SK-N-SH (cell line): ENCODE data around the gene AP4E1. TPM values are rescaled to one million over a fixed set of nuclear protein-coding genes. Genes with fewer than 3 reads are reported as not detected.

Source experiments
- CTCF ChIA-PET: fragments of 300-600, 350-600 bp; formaldehyde crosslinking; extraction: SDS; loops from one replicate; lab custom pipeline; 2021; lab: Yijun Ruan, JAX
- POLR2A ChIA-PET: fragments of 350-600 bp; sonication (Branson Sonifier 250); formaldehyde crosslinking; extraction: SDS; loops from one replicate; lab custom pipeline; 2020; ENCODE audit warnings: antibody characterized with exemption, inconsistent platforms; lab: Yijun Ruan, JAX
- DNase-seq: peaks from one replicate; pipeline ENCODE4 v3.0.0; 2012
- H2AFZ ChIP-seq: fragments of 200-600 bp; sonication (generic); 2 replicates; pipeline ENCODE4 v1.8.1; 2016; ENCODE audit warnings: antibody characterized with exemption, mild to moderate bottlenecking, low read depth
- H3F3A ChIP-seq: fragments of 200-600 bp; sonication (generic); replicated peaks from 2 replicates; pipeline ENCODE3; 2016; ENCODE audit warnings: antibody characterized with exemption, mild to moderate bottlenecking; ENCODE audit not compliant: insufficient read depth
- H3K27ac ChIP-seq, 2 experiments: fragments of 200-500 bp in 1 of 2; fragments of 200-600 bp in 1 of 2; sonication (Bioruptor generic) in 1 of 2; sonication (generic), shearing (Covaris generic) in 1 of 2; 2 replicates each; pipeline versions ENCODE4 v1.5.1 to v1.6.1; 2014 to 2016; ENCODE audit warnings: low read depth in 2 of 2, inconsistent platforms in 1 of 2, low read length in 1 of 2, mild to moderate bottlenecking in 1 of 2, mixed read lengths in 1 of 2
- H3K27me3 ChIP-seq: fragments of 200-600 bp; sonication (generic), shearing (Covaris generic); 2 replicates; pipeline ENCODE4 v1.6.1; 2016; ENCODE audit warnings: mixed run types; ENCODE audit not compliant: insufficient read depth
- H3K36me3 ChIP-seq, 2 experiments: fragments of 200-500 bp in 1 of 2; fragments of 200-600 bp in 1 of 2; sonication (Bioruptor generic) in 1 of 2; sonication (generic) in 1 of 2; replicated peaks in 1 of 2; 2 replicates each; pipeline versions ENCODE3 to v1.5.1; 2014 to 2016; ENCODE audit warnings: low read length in 1 of 2, mild to moderate bottlenecking in 1 of 2; ENCODE audit not compliant: insufficient read depth in 2 of 2, control insufficient read depth in 1 of 2
- H3K4me1 ChIP-seq, 2 experiments: fragments of 200-500 bp in 1 of 2; fragments of 200-600 bp in 1 of 2; sonication (Bioruptor generic) in 1 of 2; sonication (generic), shearing (Covaris generic) in 1 of 2; 2 replicates each; pipeline versions ENCODE4 v1.5.1 to v1.6.1; 2014 to 2016; ENCODE audit warnings: low read depth in 1 of 2, low read length in 1 of 2, mixed run types in 1 of 2; ENCODE audit not compliant: insufficient read depth in 2 of 2, control insufficient read depth in 1 of 2
- H3K4me2 ChIP-seq: fragments of 200-600 bp; sonication (generic), shearing (Covaris generic); 2 replicates; pipeline ENCODE4 v1.6.1; 2017; ENCODE audit warnings: mixed run types
- H3K4me3 ChIP-seq, 2 experiments: fragments of 200-500 bp in 1 of 2; fragments of 200-600 bp in 1 of 2; sonication (Bioruptor generic) in 1 of 2; sonication (generic), shearing (Covaris generic) in 1 of 2; 2 replicates each; pipeline versions ENCODE4 v1.5.1 to v1.8.1; 2014 to 2016; ENCODE audit warnings: low read depth in 2 of 2, inconsistent platforms in 1 of 2, low read length in 1 of 2, mild to moderate bottlenecking in 1 of 2, mixed read lengths in 1 of 2, moderate library complexity in 1 of 2
- H3K79me2 ChIP-seq: fragments of 200-600 bp; sonication (generic); 2 replicates; pipeline ENCODE4 v1.8.1; 2017; ENCODE audit warnings: mild to moderate bottlenecking; ENCODE audit not compliant: insufficient read depth
- H3K9ac ChIP-seq: fragments of 200-600 bp; sonication (generic); 2 replicates; pipeline ENCODE4 v1.6.1; 2017; ENCODE audit warnings: mixed run types
- H3K9me2 ChIP-seq: fragments of 200-600 bp; sonication (generic); 2 replicates; pipeline ENCODE4 v1.6.1; 2017; ENCODE audit warnings: mixed run types
- H3K9me3 ChIP-seq: fragments of 200-600 bp; sonication (generic); 2 replicates; pipeline ENCODE4 v1.6.1; 2017; ENCODE audit warnings: mixed run types, mild to moderate bottlenecking, moderate library complexity
- H4K20me1 ChIP-seq: fragments of 200-600 bp; sonication (generic); 2 replicates; pipeline ENCODE4 v1.6.1; 2017; ENCODE audit warnings: mild to moderate bottlenecking, mixed run types; ENCODE audit not compliant: insufficient read depth
- ELF1 ChIP-seq: IDR thresholded peaks from 2 replicates; pipeline ENCODE4 v1.4.0; 2012
- EP300 ChIP-seq, 2 experiments: IDR thresholded peaks; 2 replicates each; pipeline versions ENCODE4 v1.4.0 to v1.6.1; 2012; ENCODE audit warnings: borderline replicate concordance in 1 of 2, low read depth in 1 of 2, low read length in 1 of 2
- EZH2phosphoT487 ChIP-seq: fragments of 200-600 bp; sonication (generic); IDR thresholded peaks from 2 replicates; pipeline ENCODE4 v1.6.1; 2017; ENCODE audit warnings: low read depth, mixed run types, mild to moderate bottlenecking, antibody characterized with exemption, moderate library complexity, borderline replicate concordance
- FOXM1 ChIP-seq: IDR thresholded peaks from 2 replicates; pipeline ENCODE4 v1.4.0; 2012; ENCODE audit warnings: low read depth, mild to moderate bottlenecking
- GABPA ChIP-seq: IDR thresholded peaks from 2 replicates; pipeline ENCODE4 v1.4.0; 2012; ENCODE audit warnings: low read depth, mild to moderate bottlenecking
- GATA2 ChIP-seq: sonication (generic); formaldehyde crosslinking; IDR thresholded peaks from 2 replicates; pipeline ENCODE4 v1.5.0; 2020; ENCODE audit warnings: mild to moderate bottlenecking, missing genetic modification reagents
- RAD21 ChIP-seq: IDR thresholded peaks from 2 replicates; pipeline ENCODE4 v1.6.1; 2012; ENCODE audit warnings: mild to moderate bottlenecking, low read length
- RFX5 ChIP-seq: IDR thresholded peaks from 2 replicates; pipeline ENCODE4 v1.6.1; 2012; ENCODE audit warnings: mild to moderate bottlenecking, improper control_type of control experiment, low read length
- SIN3A ChIP-seq: IDR thresholded peaks from 2 replicates; pipeline ENCODE4 v1.6.1; 2012; ENCODE audit warnings: low read depth, mild to moderate bottlenecking, low read length, moderate library complexity, borderline replicate concordance
- TAF1 ChIP-seq: IDR thresholded peaks from 2 replicates; pipeline ENCODE4 v1.6.1; 2012; ENCODE audit warnings: low read depth, mild to moderate bottlenecking, low read length, moderate library complexity, borderline replicate concordance
- WGBS: methylation state at CpG from one replicate; pipeline ENCODE4 v1.1.6; 2017; ENCODE audit warnings: low lambda C conversion rate; 5-methylcytosine and 5-hydroxymethylcytosine counted together
- polyA plus RNA-seq, 3 experiments: library from polyadenylated mRNA; depleted of rRNA; stranded (reverse); fragments of >200 nt; gene quantifications; 2 replicates each; pipeline ENCODE4 v1.2.3, GENCODE V29; 2012
- TF ChIP-seq, protein P1 (sequence below): fragments of 200-600 bp; sonication (generic); IDR thresholded peaks from 2 replicates; pipeline ENCODE4 v1.6.1; 2017; ENCODE audit warnings: antibody characterized with exemption, mild to moderate bottlenecking, moderate library complexity
- TF ChIP-seq, protein P2 (sequence below): IDR thresholded peaks from 2 replicates; pipeline ENCODE4 v1.4.0; 2012; ENCODE audit warnings: low read depth
- TF ChIP-seq, protein P3 (sequence below): IDR thresholded peaks from 2 replicates; pipeline ENCODE4 v1.4.0; 2012; ENCODE audit warnings: low read depth, borderline replicate concordance

The AP4E1 gene
- polyA plus RNA-seq, 1 of the 3 experiments (the other 2 are of a cell fraction) = 1.6 TPM

DNA sequence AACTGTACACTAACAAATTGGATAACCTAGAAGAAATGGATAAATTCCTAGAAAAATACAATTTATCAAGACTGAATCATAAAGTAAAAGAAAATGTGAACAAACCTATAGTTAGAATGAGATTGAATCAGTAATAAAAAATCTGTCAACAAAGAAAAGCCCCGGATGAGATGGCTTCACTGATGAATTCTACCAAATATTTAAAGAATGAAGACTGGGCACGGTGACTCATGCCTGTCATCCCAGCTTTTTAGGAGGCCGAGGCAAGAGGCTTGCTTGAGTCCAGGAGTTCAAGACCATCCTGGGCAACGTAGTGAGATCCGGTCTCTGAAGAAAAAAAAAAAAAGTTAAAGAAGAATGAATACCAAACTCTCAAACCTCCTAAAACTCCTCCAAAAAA lies 17.7 kb upstream of the AP4E1 start:
- CTCF ChIA-PET = interaction anchor here (1.1 to 1.6 kb wide), 2 partner anchors 14 to 18 kb away, joined by 3 read pairs; no protein-coding TSS in a partner anchor

GRCh38 chr15:50891159-50891558 lies 17.3 kb upstream of the AP4E1 start:
- ChIA-PET POLR2A (no interaction called here), CTCF (interaction anchor here (1.1 to 1.6 kb wide), 2 partner anchors 14 to 18 kb away, joined by 3 read pairs; no protein-coding TSS in a partner anchor)
- Histone ChIP-seq H3K79me2 (no peaks in the 10 kb centered on the region), H3F3A (peaks cover 5% of the 10 kb centered on the region), H3K27ac (no peak overlapping the region), H4K20me1 (no peaks in the 10 kb centered on the region), H3K9ac (no peak overlapping the region), H3K36me3 (no peaks in the 10 kb centered on the region), H3K4me2 (no peak overlapping the region), H3K9me3 (no peaks in the 10 kb centered on the region), H3K27me3 (no peaks in the 10 kb centered on the region), H3K9me2 (no peaks in the 10 kb centered on the region), H2AFZ (no peak overlapping the region), H3K4me3 (no peak overlapping the region), H3K4me1 (no peaks in the 10 kb centered on the region)
- TF ChIP-seq EZH2phosphoT487 = no peak
- TF ChIP-seq, protein P1, sequence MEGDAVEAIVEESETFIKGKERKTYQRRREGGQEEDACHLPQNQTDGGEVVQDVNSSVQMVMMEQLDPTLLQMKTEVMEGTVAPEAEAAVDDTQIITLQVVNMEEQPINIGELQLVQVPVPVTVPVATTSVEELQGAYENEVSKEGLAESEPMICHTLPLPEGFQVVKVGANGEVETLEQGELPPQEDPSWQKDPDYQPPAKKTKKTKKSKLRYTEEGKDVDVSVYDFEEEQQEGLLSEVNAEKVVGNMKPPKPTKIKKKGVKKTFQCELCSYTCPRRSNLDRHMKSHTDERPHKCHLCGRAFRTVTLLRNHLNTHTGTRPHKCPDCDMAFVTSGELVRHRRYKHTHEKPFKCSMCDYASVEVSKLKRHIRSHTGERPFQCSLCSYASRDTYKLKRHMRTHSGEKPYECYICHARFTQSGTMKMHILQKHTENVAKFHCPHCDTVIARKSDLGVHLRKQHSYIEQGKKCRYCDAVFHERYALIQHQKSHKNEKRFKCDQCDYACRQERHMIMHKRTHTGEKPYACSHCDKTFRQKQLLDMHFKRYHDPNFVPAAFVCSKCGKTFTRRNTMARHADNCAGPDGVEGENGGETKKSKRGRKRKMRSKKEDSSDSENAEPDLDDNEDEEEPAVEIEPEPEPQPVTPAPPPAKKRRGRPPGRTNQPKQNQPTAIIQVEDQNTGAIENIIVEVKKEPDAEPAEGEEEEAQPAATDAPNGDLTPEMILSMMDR = no peak
- WGBS = 93% methylated on average over 1 of the region's 1 CpG
- no peak for DNase-seq

More for the DNA sequence above, 17.7 kb upstream of the AP4E1 start:
- no peak for DNase-seq
- Histone ChIP-seq H3K79me2 (no peaks in the 10 kb centered on the region), H3K27me3 (no peaks in the 10 kb centered on the region), H3K9me3 (no peaks in the 10 kb centered on the region), H3K4me1 (no peaks in the 10 kb centered on the region), H3K4me2 (no peak overlapping the region), H4K20me1 (no peaks in the 10 kb centered on the region), H3K27ac (no peak overlapping the region), H3F3A (peaks cover 9% of the 10 kb centered on the region), H3K9me2 (no peaks in the 10 kb centered on the region), H3K4me3 (no peak overlapping the region), H2AFZ (no peak overlapping the region), H3K36me3 (no peaks in the 10 kb centered on the region), H3K9ac (no peak overlapping the region)
- 73% methylated on average over 5 of the region's 5 CpGs for WGBS
- POLR2A ChIA-PET = no interaction called here
- TF ChIP-seq GATA2 (CRISPR knock-in tag) (no peak), GABPA (no peak), TAF1 (no peak), EP300 (IDR thresholded peaks at IDR 0.05; ENCODE audit: borderline replicate concordance in 1 of 2, low read depth in 1 of 2, low read length in 1 of 2) (no peak), RFX5 (no peak), ELF1 (no peak), SIN3A (no peak), RAD21 (no peak), EZH2phosphoT487 (no peak), FOXM1 (no peak)
- TF ChIP-seq, protein P2, sequence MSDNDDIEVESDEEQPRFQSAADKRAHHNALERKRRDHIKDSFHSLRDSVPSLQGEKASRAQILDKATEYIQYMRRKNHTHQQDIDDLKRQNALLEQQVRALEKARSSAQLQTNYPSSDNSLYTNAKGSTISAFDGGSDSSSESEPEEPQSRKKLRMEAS = no peak
- TF ChIP-seq, protein P3, sequence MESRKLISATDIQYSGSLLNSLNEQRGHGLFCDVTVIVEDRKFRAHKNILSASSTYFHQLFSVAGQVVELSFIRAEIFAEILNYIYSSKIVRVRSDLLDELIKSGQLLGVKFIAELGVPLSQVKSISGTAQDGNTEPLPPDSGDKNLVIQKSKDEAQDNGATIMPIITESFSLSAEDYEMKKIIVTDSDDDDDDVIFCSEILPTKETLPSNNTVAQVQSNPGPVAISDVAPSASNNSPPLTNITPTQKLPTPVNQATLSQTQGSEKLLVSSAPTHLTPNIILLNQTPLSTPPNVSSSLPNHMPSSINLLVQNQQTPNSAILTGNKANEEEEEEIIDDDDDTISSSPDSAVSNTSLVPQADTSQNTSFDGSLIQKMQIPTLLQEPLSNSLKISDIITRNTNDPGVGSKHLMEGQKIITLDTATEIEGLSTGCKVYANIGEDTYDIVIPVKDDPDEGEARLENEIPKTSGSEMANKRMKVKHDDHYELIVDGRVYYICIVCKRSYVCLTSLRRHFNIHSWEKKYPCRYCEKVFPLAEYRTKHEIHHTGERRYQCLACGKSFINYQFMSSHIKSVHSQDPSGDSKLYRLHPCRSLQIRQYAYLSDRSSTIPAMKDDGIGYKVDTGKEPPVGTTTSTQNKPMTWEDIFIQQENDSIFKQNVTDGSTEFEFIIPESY = no peak
